Activated gamma-delta T cell treated with anti-CD3 and anti-CD28 coated beads, Interleukin-2, amount 50 U/mL, for 16 hours (primary cell): ENCODE measurements around the gene SYK.
A peak's percentile ranks its signal among the peaks of the same experiment; 100 is the strongest.

Experiments used
- DNase-seq: peaks from one replicate; pipeline ENCODE4 v3.0.0-alpha.2; 2020; ENCODE audit warnings: low read depth

Gene SYK

DNA sequence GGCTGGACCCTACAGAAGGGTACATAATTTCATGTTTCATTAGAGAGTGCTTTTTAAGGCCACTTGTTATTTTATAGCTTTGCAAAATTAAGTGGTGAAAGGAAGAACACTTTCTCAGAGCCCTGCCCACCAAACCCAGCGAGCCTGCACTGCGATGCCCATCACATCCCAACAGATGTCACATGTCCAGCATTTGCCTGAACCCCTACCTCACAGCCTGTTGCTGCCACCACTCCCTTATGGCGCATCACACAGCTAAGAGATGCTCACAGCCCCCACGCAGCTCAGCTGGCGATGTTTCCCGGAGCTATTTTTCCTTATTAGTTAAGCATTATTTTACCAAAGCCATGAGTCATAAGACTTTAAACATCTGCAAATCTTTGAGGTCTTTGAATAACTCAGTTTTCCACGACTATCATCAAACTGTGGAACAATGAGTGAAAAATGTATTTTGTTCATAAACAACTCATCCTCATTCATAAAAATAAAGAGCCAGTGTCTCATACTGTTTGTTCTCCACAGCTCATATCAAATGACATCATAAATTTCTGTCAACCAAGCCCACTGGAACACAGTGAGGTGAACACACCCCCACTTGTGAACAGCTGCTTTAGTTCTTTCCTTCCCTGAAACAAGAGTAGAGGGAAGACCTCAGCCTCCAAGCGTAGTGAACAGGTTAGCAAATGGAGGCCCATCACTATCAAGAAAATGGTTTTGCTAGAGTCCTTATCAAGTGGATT is 104.9 kb downstream of the SYK start:
- no peak for DNase-seq

DNA sequence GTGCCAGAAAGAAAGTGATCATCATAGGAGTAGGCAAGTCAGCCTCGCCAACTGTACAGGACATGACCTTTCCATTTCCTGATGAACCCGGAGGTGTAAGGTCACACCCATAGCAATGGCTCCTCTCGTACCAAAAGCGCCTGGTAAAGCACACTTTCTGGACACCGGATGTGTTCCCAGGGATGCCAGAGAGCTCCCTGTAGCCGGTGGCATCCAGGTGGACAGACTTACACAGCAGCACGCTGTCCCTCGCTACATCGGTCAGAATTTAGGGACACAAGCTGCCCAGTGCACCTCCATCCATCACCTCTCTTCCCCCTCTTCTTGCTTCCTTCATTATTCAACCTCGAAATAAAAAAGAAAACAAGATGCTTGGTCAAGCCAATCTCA is 105.4 kb downstream of the SYK start:
- DNase-seq: no peak

DNA sequence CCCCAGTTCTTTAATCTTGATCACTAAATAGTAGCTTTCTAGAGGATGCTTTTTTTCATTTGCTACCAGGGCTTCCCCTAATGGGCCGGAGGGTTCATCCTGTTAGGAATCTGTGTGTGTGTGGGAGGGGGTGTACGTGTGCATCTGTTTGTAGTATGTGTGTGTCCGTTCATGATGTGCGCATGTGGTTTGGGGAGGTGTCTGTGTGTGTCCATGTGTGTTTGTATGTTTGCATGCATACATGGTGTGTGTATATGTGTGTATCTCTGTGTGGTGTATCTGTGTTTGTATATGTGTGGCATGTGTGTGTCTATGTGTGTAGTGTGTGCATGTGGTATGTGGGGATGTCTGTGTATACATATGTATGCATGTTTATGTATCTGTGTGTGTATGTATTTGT is 106.2 kb downstream of the SYK start:
- no peak for DNase-seq

DNA sequence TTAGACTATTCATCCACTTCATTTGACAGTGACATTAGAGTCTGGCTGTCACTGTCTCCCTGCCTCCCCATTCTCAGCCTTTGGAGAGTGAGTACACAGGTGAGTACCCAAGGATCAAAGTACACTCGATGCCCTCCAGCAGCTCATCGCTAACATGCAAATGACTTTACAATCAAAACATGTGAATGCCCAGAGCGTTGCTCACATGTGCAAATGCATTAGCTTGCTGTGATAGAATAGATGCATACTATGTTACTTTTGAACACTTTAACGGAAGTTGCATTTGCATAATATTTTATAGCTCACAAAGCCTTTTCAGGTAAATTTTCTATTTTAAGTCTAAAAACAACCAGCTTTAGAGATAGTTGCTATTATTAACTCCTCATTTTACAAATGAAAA is 107.6 kb downstream of the SYK start:
- DNase-seq: no peak

- no peak for DNase-seq
Measured at GRCh38 chr9:90909747-90910283, 108.2 kb downstream of the SYK start.

DNA sequence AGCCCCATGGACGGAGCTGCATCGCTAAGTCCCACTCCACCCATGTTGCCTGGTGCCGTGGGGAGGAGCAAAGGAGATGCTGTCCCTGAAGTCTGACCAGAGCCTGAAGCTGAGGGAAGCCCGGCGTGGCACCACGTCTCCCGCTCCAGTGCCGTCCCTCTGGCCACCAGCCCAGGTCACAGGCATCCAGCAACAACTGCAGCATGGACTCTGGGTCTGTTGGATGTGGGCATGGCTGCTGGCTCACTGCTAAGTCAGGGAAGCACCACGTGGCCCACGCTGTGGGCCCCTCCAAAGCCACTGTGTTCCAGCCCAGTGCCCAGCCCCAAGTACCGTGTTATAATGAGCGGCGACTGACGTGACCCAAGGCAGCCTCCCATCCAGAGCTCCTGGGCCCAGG is 112.6 kb downstream of the SYK start:
- no peak for DNase-seq

GRCh38 chr9:90914868-90915483 is 113.4 kb downstream of the SYK start:
- DNase-seq: peak; percentile 58

GRCh38 chr9:90915693-90916092 is 114.1 kb downstream of the SYK start:
- no peak for DNase-seq

GRCh38 chr9:90916147-90916734 is 114.6 kb downstream of the SYK start:
- DNase-seq: no peak

DNA sequence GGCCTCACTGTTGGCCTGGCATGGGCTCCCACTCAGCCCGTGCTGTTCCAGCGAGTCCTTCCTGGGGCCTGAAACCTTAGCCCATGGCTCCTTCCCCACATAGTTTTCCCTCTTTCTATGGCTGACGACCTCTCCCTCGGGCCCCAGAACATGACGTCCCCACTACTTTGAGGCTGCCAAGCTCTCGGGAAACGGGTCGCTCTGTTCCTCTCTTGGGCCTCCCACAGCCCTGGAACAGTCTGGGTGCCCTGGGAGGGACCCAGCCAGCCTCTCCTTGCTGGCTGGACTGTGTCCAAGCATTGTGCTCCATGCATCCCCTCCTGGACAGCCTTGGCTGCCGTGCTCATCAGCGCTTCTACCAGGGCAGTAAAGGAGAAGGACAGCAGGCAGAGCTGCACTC is 118.3 kb downstream of the SYK start:
- no peak for DNase-seq

DNA sequence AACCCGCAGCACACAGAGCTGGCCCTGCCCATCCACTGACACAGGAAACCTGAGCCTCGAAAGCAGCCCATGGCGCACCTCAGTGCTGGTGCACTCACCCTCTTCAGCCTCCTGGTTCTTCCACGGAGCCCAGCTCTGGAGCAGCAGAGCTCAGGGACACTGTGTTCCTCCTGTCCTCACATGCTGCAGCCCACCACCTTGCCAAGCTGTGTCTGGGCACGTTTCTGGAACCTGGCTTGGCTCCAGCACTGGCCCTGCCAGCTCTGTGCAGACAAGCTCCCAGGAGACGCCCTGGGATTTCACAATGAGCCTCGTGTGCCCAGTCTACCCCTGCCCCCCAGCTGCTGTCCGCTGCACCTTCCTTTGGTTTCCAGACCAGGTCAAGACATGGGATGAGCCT is 119.5 kb downstream of the SYK start:
- no peak for DNase-seq

GRCh38 chr9:90921969-90922368 is 120.3 kb downstream of the SYK start:
- no peak for DNase-seq

- no peak for DNase-seq
Measured at GRCh38 chr9:90925581-90926257, 124.1 kb downstream of the SYK start.

GRCh38 chr9:90926936-90927335 is 125.3 kb downstream of the SYK start:
- DNase-seq: no peak

- no peak for DNase-seq
Measured at GRCh38 chr9:90927496-90927895, 125.9 kb downstream of the SYK start.

- no peak for DNase-seq
Measured at GRCh38 chr9:90929626-90930025, 128.0 kb downstream of the SYK start.

- no peak for DNase-seq
Measured at GRCh38 chr9:90933468-90933867, 131.8 kb downstream of the SYK start.

- DNase-seq: no peak
Measured at GRCh38 chr9:90939351-90939750, 137.7 kb downstream of the SYK start.

DNA sequence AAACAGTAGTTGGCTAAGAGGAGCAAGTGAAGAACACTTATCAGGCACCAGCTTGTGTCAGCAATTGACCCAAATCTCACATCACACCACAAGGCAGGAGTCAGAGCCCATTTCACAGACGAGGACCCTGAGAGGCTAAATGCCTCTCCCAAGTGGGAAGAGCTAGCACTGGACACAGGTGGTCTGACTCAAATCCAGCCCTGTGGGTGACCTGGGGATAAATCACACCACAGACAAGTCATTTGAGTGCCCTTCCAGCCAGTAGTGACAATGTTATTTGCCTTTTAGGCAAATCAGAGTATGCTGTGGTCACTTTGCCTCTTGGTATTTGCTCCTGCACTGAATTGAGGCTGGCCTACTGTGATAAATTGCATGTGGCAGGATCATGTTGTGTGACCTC is 138.7 kb downstream of the SYK start:
- no peak for DNase-seq

DNA sequence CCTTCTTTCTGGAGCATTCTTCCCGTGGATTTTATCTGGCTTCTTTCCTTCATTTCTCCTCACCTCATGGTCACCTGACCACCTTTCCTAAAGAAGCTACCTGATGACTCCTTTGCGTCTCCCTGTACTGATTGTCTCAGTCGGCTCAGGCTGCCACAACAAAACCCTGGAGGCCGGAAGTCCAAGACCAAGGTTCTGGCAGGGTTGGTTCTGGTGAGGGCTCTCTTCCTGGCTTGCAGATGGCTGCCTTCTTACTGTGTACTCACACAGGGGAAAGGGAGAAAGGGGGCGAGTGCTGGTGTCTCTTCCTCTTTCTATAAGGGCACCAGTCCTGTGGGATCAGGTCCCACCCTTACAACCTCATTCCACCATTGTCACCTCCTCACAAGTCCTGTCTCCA is 140.0 kb downstream of the SYK start:
- no peak for DNase-seq

- DNase-seq: no peak
Measured at GRCh38 chr9:90942555-90942954, 140.9 kb downstream of the SYK start.

- DNase-seq: no peak
Measured at GRCh38 chr9:90943341-90943740, 141.7 kb downstream of the SYK start.

DNA sequence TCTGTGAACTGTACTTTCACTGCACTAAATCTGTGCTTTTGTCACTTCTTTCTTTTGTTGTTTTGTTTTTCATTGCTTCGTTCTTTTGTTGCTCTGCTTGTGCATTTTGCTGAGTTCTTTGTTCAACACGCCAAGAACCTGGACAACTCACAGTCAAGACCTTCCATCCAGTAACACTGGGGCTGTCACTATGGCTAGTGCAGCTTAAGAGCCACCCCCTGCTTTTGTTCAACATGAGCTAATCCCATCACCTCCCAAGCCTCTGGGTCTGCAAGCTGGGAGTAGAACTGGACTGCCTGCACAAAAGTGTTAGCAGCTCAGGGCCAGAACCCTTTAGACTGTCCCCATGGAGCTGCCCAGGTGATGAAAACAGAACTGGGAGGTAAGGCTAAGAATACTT is 143.7 kb downstream of the SYK start:
- DNase-seq: no peak
